Endothelial cell of umbilical vein (primary cell): ENCODE data around the gene SYT7. TPM values are rescaled to one million over a fixed set of nuclear protein-coding genes. Genes with fewer than 3 reads are reported as not detected.

Experiments
- BruUV-seq: library from RNA; stranded (reverse); fragments of 400-500 nt; replicated peaks from 2 replicates; lab custom pipeline; 2021; lab: Mats Ljungman, UMichigan
- CTCF ChIA-PET: fragments of 300-600, 350-600 bp; sonication (Branson Sonifier 250); formaldehyde crosslinking; loops from one replicate; lab custom pipeline; 2021; ENCODE audit warnings: antibody characterized with exemption, inconsistent platforms; lab: Charles Lee
- POLR2A ChIA-PET: fragments of 300-600, 350-600 bp; sonication (Branson Sonifier 250); formaldehyde crosslinking; loops from one replicate; lab custom pipeline; 2021; ENCODE audit warnings: antibody characterized with exemption, inconsistent platforms; lab: Charles Lee
- DNase-seq: peaks from one replicate; pipeline ENCODE4 v3.0.0-alpha.2; 2011; ENCODE audit warnings: low read depth, low spot score
- FAIRE-seq: peaks from 2 replicates; lab custom pipeline; 2011; peaks lifted over from hg19 to GRCh38; lab: Jason Lieb, UNC
- H2AFZ ChIP-seq: 2 replicates; pipeline ENCODE4 v1.6.0; 2012; ENCODE audit warnings: low read depth, low read length, control low read depth, inconsistent platforms
- H3K27ac ChIP-seq: 2 replicates; pipeline ENCODE4 v1.5.1; 2011; ENCODE audit warnings: low read depth, mild to moderate bottlenecking, control low read depth, low read length, moderate library complexity; ENCODE audit not compliant: insufficient read depth
- H3K27me3 ChIP-seq, 2 experiments: 2 replicates each; pipeline versions ENCODE4 v1.6.0 to v1.6.1; 2011; ENCODE audit warnings: low read length in 2 of 2, mixed read lengths in 1 of 2; ENCODE audit not compliant: control insufficient read depth in 2 of 2, insufficient read depth in 2 of 2
- H3K36me3 ChIP-seq, 2 experiments: 2 replicates in 1 of 2; 3 replicates in 1 of 2; pipeline ENCODE4 v1.5.1; 2011; ENCODE audit warnings: low read length in 2 of 2, mild to moderate bottlenecking in 1 of 2, moderate library complexity in 1 of 2; ENCODE audit not compliant: control insufficient read depth in 2 of 2, insufficient read depth in 2 of 2; ENCODE audit errors: extremely low read depth in 1 of 2
- H3K4me1 ChIP-seq: 3 replicates; pipeline ENCODE4 v1.5.1; 2011; ENCODE audit warnings: mild to moderate bottlenecking, low read length; ENCODE audit not compliant: control insufficient read depth, insufficient read depth; ENCODE audit errors: extremely low read depth
- H3K4me2 ChIP-seq: 2 replicates; pipeline ENCODE4 v1.6.1; 2011; ENCODE audit warnings: low read length, control low read depth, mixed read lengths; ENCODE audit not compliant: insufficient read depth
- H3K4me3 ChIP-seq, 3 experiments: fragments of 200-600 bp in 1 of 3; sonication (generic), shearing (Covaris generic) in 1 of 3; replicated peaks in 1 of 3; 2 replicates each; pipeline ENCODE4 v1.5.1; 2011 to 2016; ENCODE audit warnings: control low read depth in 3 of 3, low read length in 3 of 3, mild to moderate bottlenecking in 2 of 3, inconsistent platforms in 1 of 3, low read depth in 1 of 3, moderate library complexity in 1 of 3; ENCODE audit not compliant: insufficient read depth in 1 of 3
- H3K79me2 ChIP-seq: 2 replicates; pipeline ENCODE4 v1.6.0; 2012; ENCODE audit warnings: low read length, inconsistent platforms; ENCODE audit not compliant: control insufficient read depth, insufficient read depth
- H3K9ac ChIP-seq: replicated peaks from 2 replicates; pipeline ENCODE3; 2011; ENCODE audit warnings: low read length, control low read depth; ENCODE audit not compliant: insufficient read depth; ENCODE audit errors: extremely low read depth
- H3K9me1 ChIP-seq: replicated peaks from 3 replicates; pipeline ENCODE4 v1.6.0; 2011; ENCODE audit warnings: mild to moderate bottlenecking, low read length; ENCODE audit not compliant: control insufficient read depth, insufficient read depth; ENCODE audit errors: extremely low read depth
- H3K9me3 ChIP-seq: replicated peaks from 2 replicates; pipeline ENCODE4 v1.5.1; 2012; ENCODE audit warnings: low read length, inconsistent platforms; ENCODE audit not compliant: control insufficient read depth, insufficient read depth
- H4K20me1 ChIP-seq: replicated peaks from 2 replicates; pipeline ENCODE3; 2011; ENCODE audit warnings: mild to moderate bottlenecking, low read length; ENCODE audit not compliant: control insufficient read depth, insufficient read depth; ENCODE audit errors: extremely low read depth
- CTCF ChIP-seq, 2 donors: IDR thresholded peaks; 1 replicate in 1 of 2; 2 replicates in 1 of 2; pipeline ENCODE4 v1.5.1; 2011; ENCODE audit warnings: low read length in 2 of 2, mild to moderate bottlenecking in 2 of 2, moderate library complexity in 2 of 2, control low read depth in 1 of 2, inconsistent platforms in 1 of 2, low read depth in 1 of 2; ENCODE audit not compliant: insufficient read depth in 1 of 2; ENCODE audit errors: extremely low read depth in 1 of 2
- EZH2 ChIP-seq: IDR thresholded peaks from 2 replicates; pipeline ENCODE4 v1.6.1; 2012; ENCODE audit warnings: borderline replicate concordance, low read depth, mild to moderate bottlenecking, moderate library complexity, low read length, inconsistent platforms; ENCODE audit not compliant: severe bottlenecking
- FOS ChIP-seq: IDR thresholded peaks from 2 replicates; pipeline ENCODE4 v1.6.1; 2011; ENCODE audit warnings: mild to moderate bottlenecking, low read length, moderate library complexity, borderline replicate concordance; ENCODE audit not compliant: insufficient read depth
- GATA2 ChIP-seq: IDR thresholded peaks from 2 replicates; pipeline ENCODE4 v1.7.0; 2011; ENCODE audit warnings: low read depth, mild to moderate bottlenecking, moderate library complexity, mixed read lengths, low read length; ENCODE audit not compliant: insufficient read length, insufficient read depth
- JUN ChIP-seq: IDR thresholded peaks from 2 replicates; pipeline ENCODE4 v1.6.1; 2011; ENCODE audit warnings: borderline replicate concordance, low read depth; ENCODE audit not compliant: insufficient read length, insufficient read depth
- MAX ChIP-seq: IDR thresholded peaks from 2 replicates; pipeline ENCODE4 v1.6.1; 2011; ENCODE audit not compliant: insufficient read depth, insufficient read length
- MYC ChIP-seq: IDR thresholded peaks from one replicate; pipeline ENCODE4 v1.6.1; 2011; ENCODE audit warnings: mild to moderate bottlenecking, low read depth, low read length
- POLR2A ChIP-seq: IDR thresholded peaks from 2 replicates; pipeline ENCODE4 v1.6.1; 2012; ENCODE audit warnings: low read depth, mild to moderate bottlenecking, control low read depth, low read length
- POLR2AphosphoS5 ChIP-seq: IDR thresholded peaks from 2 replicates; pipeline ENCODE4 v1.6.1; 2012; ENCODE audit warnings: low read depth, mild to moderate bottlenecking, control low read depth, low read length, moderate library complexity; ENCODE audit not compliant: insufficient read depth
- dilution Hi-C: fragments of 300-500 bp; cut with MboI; formaldehyde crosslinking; loops from one replicate; pipeline ENCODE4 v1.15.0; 2019; ENCODE audit warnings: low sequenced_read_pairs; ENCODE audit not compliant: extremely low pct_ligation_motif_present
- intact Hi-C: fragments of 100-400 bp; cut with micrococcal nuclease; formaldehyde crosslinking; loops from one replicate; pipeline ENCODE4 v1.10.0; 2022
- polyA plus RNA-seq, 4 experiments: library from polyadenylated mRNA; depleted of rRNA in 3 of 4; stranded (reverse) in 3 of 4; unstranded in 1 of 4; fragments of >200 nt; gene quantifications; 2 replicates each; pipeline versions ENCODE4 v1.2.1 to v1.2.3, GENCODE V29; 2011 to 2012; ENCODE audit warnings: missing spikeins in 1 of 4
- total RNA-seq: library from RNA; stranded (reverse); gene quantifications from 2 replicates; pipeline ENCODE4 v1.2.3, GENCODE V29; 2021

The SYT7 gene
- total and polyA plus RNA-seq, 2 donors (not counting 3 experiments of a cell fraction or from before 2014, with no cell fraction given): 0.08 to 0.55 TPM

- dilution Hi-C loops (no loop called here), intact Hi-C loops (no loop called here)
- CTCF ChIA-PET: no interaction called here
- no peak for TF ChIP-seq MAX
- no peak for TF ChIP-seq POLR2AphosphoS5
- no peak for TF ChIP-seq GATA2
- TF ChIP-seq POLR2A: no peak
- peak; percentile 84 for TF ChIP-seq EZH2
- no peak for TF ChIP-seq MYC
- TF ChIP-seq FOS: no peak
- no peak for TF ChIP-seq JUN
- TF ChIP-seq CTCF (IDR thresholded peaks at IDR 0.05; ENCODE audit: extremely low read depth in 1 of 2, insufficient read depth in 1 of 2, low read depth in 1 of 2, low read length in 2 of 2): peak; percentile 16 to 19
- DNase-seq (no peak), FAIRE-seq (no peak)
- POLR2A ChIA-PET: no interaction called here
- Histone ChIP-seq H3K79me2 (no peaks in the 10 kb centered on the region), H3K4me1 (no peaks in the 10 kb centered on the region), H3K9me1 (no peaks in the 10 kb centered on the region), H3K27me3 (peaks cover 24 to 34% of the 10 kb centered on the region in 2 experiments), H3K4me2 (no peak overlapping the region), H3K9me3 (no peaks in the 10 kb centered on the region), H3K9ac (no peak overlapping the region), H3K27ac (no peak overlapping the region), H4K20me1 (no peaks in the 10 kb centered on the region), H3K4me3 (no peak overlapping the region), H3K36me3 (no peaks in the 10 kb centered on the region), H2AFZ (no peak overlapping the region)
- BruUV-seq: no TSS peak
These were observed 25.6 kb downstream of the SYT7 start for GRCh38 chr11:61555051-61555969.
